ENCODE data around the gene NRGN.
"Not testable (repeated sequence)": the region's sequence is repeated elsewhere in the genome, so short reads cannot be mapped to it uniquely, and the experiment has no call there.

Gene NRGN

DNA sequence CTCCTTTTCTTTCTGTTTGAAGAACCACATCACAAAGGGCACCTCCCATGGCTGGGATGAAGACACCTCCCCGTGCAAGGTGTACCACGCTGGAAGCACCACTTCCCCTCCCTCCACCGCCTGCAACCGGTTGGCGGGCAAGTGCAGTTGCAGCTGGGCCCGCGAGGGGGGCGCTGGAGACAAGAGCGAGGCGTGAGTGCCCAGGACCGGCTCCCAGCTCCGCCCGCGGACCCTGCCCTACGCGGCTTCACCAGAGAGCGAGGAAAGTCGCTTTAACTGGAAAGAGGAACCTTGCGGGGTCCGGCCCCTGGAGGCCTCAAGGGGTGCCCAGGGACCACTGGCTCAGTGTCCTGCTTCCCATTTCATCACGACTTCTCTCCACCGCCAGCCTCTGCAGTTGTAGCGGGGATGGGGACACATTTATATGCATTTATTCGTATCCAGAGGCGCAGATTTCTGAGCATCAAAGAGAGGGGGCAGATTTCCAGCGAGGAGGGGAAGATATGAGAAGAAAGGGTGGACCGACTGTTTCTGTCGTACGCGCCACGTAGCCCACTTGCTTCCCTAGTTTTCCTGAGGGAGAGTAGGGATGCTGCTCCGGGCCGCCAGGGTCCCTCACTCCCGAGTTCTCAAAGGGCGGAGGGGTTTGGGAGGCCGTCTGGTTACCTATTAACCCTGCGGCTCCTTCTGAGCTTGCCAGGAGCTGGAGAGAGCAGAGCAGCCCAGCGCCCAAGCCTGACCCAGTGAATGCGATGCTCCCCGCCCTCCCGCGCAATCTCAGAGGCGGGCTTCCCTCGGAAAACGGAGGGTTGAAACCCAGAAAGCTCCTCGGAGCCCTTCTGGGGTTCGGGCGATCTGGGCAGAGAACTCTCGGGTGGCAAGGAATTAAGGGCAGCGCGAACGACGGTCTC is 18.9 kb downstream of the NRGN start:
- DNase-seq = peak in 4 of 5 experiments; percentile 36 to 75 (median 56)

GRCh38 chr11:124759266-124760204 is 19.8 kb downstream of the NRGN start:
- DNase-seq = no peak

DNA sequence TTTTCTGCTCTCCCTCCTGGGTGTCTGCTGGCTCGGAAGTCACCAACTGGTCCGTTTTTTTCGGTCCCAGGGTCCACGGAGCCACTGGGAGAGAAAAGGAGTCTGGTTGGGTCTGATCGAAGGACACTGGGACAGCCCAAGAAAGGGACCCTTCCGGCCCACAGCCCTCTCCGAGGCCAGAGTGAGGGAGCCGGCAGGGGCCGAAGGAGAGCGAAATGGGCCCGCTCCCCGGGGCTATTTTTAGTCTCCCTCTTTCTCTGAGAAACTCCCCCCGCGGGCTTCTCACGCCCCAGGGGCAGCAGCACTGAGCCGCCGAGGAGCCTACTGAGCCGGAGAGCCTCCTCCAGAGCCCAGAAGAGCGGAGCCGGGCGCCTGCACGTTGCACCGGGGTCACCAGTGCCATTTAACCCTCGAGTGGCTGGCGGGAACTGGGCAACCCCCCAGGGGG is 20.5 kb downstream of the NRGN start:
- DNase-seq = no peak

GRCh38 chr11:124760806-124761205 is 21.1 kb downstream of the NRGN start:
- no peak for DNase-seq

GRCh38 chr11:124761301-124762104 is 21.8 kb downstream of the NRGN start:
- no peak for DNase-seq

DNA sequence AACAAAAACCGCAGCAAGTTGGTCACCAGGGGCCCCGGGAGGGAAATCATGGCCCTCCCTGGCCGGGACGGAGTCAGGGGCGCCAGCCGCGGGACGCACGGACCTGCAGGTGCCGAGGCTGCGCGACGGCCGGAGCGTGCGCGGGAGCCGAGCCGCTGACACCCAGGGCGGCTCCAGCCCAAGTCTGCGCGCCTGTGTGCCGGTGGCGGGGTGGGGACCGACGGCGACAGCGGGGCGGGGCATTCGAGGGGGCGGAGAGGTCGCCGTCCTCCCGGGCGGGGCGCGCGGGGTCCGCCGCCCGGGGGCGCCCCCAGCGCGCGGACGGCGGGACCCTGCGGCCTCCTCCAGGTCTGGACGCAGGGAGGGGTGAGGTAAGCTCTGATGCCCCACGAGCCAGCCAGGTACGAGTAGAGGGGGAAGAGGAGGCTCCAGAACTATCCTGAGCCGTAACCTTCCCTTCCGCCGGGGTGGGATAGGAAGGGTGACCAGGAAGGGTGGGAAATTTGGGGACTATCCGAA is 22.4 kb downstream of the NRGN start, which contains the start of gene ESAM:
Gene ESAM (minus strand): TSS at position 186 of the 519 bp plus-strand sequence. CDS start 136 bp downstream, at position 50.
- DNase-seq = peak; percentile 45 to 74 (median 49)

DNA sequence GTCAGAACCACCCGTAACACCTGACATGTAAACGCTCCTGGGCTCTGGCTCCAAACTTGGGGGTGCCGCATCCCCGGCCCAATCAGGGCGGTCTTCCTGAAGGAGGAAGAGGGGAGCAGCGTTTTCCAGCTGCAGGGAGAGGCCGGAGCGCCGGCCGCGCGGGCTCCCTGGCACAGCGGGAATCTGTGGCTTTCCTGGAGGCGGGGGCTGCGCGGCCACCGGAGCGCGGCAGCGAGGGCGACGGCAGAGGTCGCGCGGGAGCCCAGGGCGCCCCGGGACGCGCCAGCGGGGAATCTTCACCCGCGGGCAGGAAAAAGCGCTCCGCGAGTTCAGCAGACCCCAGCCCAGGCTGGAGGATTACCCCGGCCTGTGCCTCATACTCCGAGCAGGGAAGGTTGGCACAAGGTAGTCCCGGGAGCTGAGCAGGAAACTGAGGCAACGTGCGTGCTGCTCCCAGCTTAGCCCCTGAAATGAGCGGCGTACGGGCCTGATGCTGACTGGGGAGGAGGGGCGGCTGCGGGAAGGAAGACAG is 22.9 kb downstream of the NRGN start:
- no peak for DNase-seq

- peak; percentile 69 to 84 (median 78) for DNase-seq
These were observed 23.6 kb downstream of the NRGN start for GRCh38 chr11:124763156-124763947.

DNA sequence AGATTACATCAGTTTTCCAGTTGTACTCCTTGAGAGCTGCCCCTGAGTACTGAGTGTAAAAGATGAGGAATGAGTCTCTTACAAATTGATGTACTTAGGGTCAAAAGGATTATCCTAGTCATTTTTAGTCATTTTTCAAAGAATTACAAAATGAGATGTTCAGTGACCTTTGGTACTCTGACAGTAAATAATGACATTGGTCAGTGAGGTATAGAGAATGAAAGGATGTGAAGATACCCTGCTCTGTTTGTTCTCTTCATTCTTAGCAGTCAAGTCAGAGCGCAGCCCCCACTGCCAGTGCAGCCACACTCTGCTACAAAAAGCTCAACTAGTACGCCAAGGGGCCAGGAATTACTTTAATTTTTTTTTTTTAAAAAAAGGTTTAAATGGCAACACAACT is 26.4 kb downstream of the NRGN start:
- no peak for DNase-seq

DNA sequence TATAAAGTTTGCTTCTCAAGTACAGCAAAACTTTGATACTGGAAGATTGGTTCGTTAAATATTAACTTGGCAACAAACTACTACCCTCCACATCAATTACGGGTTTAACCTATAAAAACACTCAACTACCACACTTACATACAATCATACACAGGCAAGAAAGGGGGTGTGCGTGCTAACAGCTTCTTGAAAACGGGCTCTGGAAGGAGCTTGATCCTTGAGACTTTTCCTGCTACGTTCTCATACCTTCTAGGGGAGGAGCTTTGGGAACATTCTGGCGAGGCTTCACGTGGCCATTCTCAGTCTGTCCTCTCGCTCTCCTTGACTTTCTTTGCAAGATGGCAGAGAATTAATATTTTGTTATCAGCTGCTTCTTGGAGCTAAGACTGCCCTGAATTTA is 29.2 kb downstream of the NRGN start:
- no peak for DNase-seq

DNA sequence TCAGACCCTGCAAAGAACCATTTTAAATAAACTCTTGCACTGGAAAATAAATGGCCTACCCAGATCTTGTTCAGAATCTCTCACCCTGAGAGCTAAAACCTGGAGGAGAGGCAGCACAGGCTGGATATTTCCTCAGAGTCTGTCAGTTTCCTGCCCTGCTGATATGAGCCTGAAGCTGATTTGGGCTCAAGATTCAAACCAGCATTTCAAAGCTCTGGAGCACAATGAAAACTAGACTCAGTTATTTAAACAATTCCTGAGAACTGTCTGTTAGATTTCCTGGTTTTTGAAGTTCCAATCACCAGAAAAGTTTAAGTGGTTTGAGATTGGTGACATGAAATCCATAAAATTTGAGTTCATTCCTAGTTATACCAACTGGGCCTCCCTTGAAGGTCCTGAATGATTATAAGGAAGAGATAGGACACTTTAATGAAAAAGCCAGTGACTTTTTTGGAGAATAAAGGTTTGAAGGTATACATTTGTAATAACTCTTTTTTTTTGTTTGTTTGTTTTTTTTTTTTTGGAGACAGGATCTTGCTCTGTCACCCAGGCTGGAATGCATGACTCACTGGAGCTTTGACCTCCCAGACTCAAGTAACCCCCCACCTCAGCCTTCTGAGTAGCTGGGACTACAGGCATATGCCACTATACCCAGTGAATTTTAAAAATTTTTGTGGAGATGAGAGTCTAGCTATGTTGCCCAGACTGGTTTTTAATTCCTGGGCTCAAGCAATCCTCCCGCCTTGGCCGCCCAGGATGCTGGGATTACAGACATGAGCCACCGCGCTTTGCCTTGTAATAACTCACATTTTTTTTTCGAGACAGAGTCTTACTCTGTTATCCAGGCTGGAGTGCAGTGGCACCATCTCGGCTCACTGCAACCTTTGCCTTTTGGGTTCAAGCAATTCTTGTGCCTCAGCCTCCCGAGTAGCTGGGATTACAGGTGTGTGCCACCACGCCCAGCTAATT is 30.3 kb downstream of the NRGN start:
- DNase-seq = no peak

GRCh38 chr11:124770959-124771358 is 31.2 kb downstream of the NRGN start:
- DNase-seq = not testable (repeated sequence)

DNA sequence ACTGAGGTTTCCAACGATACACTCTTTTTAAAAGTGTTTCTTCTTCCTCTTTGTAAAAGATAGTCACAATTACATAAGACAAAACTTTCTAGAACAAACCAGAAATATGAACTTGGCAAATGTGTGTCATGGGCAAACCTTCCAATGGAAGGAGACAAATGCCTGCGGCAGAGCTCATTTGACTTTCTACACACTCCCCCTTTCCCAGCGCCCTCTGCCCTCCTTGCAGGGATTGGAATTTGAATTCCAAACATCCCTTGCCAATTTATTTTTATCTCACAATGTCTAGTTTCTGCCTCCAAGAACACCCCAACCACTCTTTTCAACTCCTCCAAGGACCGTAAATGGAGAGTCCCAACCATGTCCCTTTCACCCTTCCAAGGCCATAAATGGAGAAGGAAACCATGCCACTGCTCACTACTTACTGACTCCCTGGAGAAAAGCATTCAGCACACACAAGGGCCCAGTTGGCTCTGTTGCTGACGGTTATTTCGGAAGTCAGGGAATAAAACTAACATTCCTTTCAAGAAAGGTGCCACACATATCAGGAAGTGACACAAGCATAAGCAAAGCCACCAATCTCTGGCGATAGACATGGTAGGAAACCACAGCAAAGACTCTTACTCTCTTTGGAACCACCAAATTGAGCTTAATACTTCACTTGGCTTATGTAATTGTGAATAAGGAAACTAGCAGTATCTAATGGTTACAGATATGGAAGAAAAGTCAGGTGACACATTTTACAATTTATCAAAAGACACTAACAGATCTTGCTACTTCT is 37.3 kb downstream of the NRGN start:
- DNase-seq = no peak

- DNase-seq = no peak
These were observed 38.5 kb downstream of the NRGN start for GRCh38 chr11:124778281-124778680.

DNA sequence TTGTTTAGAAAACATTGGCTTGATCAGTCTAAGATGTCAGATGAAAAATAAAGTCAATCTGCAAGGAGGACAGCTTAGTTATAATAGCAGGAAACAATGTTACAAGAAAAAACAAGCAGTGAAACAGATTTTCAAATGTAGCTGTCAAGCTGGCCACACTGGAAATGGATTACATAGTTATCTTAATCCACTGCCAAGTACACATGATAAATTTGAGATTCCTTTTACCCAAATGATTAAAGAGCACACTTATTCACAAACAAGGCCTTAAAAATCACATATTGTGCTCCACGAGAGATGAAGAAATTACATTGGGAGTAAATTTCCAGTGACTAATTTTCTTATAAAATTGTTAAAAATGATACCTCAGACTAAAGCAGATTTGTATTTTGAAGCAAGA is 39.8 kb downstream of the NRGN start:
- no peak for DNase-seq

DNA sequence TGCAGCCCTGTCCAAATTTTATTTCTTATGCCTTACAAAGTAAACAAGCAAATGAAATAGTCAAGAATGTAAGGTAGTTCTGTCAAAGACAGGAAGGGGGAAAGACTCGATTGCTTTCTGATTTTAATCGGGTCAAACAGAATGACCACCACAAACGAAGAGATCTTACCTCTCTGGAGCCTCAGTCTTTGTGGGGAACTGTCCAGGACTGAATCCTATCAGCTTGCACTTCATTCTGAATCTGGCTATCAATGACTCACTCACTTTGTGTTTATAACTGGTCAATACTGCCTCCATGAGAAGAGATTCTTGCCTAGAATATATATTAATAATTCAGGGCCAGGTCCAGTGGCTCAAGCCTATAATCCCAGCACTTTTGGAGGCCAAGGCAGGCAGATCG is 43.3 kb downstream of the NRGN start:
- DNase-seq = no peak

DNA sequence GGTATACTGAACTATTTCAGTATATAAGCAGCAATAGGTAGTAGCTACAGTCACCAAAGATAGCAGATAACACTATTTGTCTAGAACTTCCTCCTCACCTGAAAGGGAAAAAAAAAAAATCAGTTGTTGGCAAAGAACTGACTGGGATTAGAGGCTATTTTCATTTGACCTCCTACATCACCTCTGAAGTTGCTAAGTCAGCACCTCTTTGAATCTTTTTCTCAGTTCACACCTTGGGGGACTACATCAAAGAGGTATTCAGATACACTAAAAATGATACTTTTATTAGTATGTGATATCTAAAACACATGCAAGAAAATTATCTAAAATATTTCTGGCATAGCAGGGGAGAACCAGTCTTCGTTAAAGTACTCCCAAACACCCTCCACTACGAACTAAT is 44.3 kb downstream of the NRGN start:
- no peak for DNase-seq

GRCh38 chr11:124788521-124788920 is 48.8 kb downstream of the NRGN start:
- DNase-seq = no peak

Data from T-helper 2 cell (primary cell).